HG02798 (cell line): ENCODE measurements around the gene CEP170.

Experiments
- ATAC-seq: cut with Tn5 transposase; IDR thresholded peaks from one replicate; pipeline ENCODE4 v1.9.1; 2021; ENCODE audit warnings: mild to moderate bottlenecking; ENCODE audit not compliant: unreplicated experiment, poor library complexity

Gene CEP170

GRCh38 chr1:243254927-243255790 lies at the start of gene CEP170:
TSS of gene CEP170 (minus strand) at chr1:243255281. CDS start at chr1:243225280, 30,001 bp downstream.
- peak; percentile 57 for ATAC-seq

GRCh38 chr1:243301059-243301458 lies 46.0 kb upstream of the CEP170 start:
- no peak for ATAC-seq

- no peak for ATAC-seq
Observed at GRCh38 chr1:243299069-243299468, 44.0 kb upstream of the CEP170 start.

- no peak for ATAC-seq
Observed at GRCh38 chr1:243294723-243295121, 39.6 kb upstream of the CEP170 start.

GRCh38 chr1:243293941-243294722 lies 39.1 kb upstream of the CEP170 start:
- no peak for ATAC-seq

GRCh38 chr1:243292117-243292516 lies 37.0 kb upstream of the CEP170 start:
- no peak for ATAC-seq

- no peak for ATAC-seq
Observed at GRCh38 chr1:243291292-243291691, 36.2 kb upstream of the CEP170 start.

GRCh38 chr1:243288062-243288461 lies 33.0 kb upstream of the CEP170 start:
- ATAC-seq: no peak

- ATAC-seq: peak; percentile 86
Observed at GRCh38 chr1:243287652-243288051, 32.6 kb upstream of the CEP170 start.

- ATAC-seq: no peak
Observed at GRCh38 chr1:243287123-243287460, 32.0 kb upstream of the CEP170 start.

- no peak for ATAC-seq
Observed at GRCh38 chr1:243286409-243287122, 31.5 kb upstream of the CEP170 start.

GRCh38 chr1:243281672-243282071 lies 26.6 kb upstream of the CEP170 start:
- no peak for ATAC-seq

GRCh38 chr1:243280571-243281129 lies 25.6 kb upstream of the CEP170 start:
- ATAC-seq: no peak

- ATAC-seq: no peak
Observed at GRCh38 chr1:243275316-243275715, 20.2 kb upstream of the CEP170 start.

GRCh38 chr1:243273945-243274344 lies 18.9 kb upstream of the CEP170 start:
- ATAC-seq: no peak

GRCh38 chr1:243273506-243273905 lies 18.4 kb upstream of the CEP170 start:
- no peak for ATAC-seq

GRCh38 chr1:243272401-243272800 lies 17.3 kb upstream of the CEP170 start:
- no peak for ATAC-seq

GRCh38 chr1:243271996-243272395 lies 16.9 kb upstream of the CEP170 start:
- no peak for ATAC-seq

GRCh38 chr1:243270097-243270864 lies 15.2 kb upstream of the CEP170 start:
- no peak for ATAC-seq

- peak; percentile 76 for ATAC-seq
Observed at GRCh38 chr1:243269461-243269801, 14.3 kb upstream of the CEP170 start.
